ENCODE data around the gene PARP8. TPM values are rescaled to one million over a fixed set of nuclear protein-coding genes. Genes with fewer than 3 reads are reported as not detected.

The PARP8 gene
- total RNA-seq, 1 donor from 2014 or later, result 48.4 TPM

DNA sequence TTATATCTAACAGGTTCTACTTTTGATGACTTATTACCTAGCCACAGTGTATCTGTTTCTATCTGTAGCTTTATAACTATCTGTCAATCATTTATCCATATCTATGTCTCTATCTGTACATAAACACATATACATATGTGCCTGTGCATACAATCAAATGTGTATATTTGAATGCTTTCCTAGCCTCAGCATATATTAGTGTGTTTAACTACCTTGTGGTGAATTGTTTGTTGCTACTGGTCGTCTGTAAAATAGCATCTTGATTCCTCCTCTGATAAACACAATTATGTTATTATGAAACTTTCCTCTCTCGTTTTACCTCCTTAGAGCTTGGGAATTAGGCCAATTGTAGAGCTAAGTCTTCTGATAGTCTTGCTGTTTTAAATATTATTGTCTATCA, 44.4 kb downstream of the PARP8 start:
- Histone ChIP-seq H3K4me1 (peaks cover 26% of the 10 kb centered on the region), H3K9me3 (no peaks in the 10 kb centered on the region), H3K27ac (no peak overlapping the region), H3K27me3 (no peaks in the 10 kb centered on the region), H3K4me3 (no peak overlapping the region), H3K36me3 (no peaks in the 10 kb centered on the region)
- DNase-seq (ENCODE audit: extremely low spot score in 2 of 2), result no peak
- intact Hi-C loops (cut with DNase I), result no loop called here
- TF ChIP-seq POLR2AphosphoS5 (IDR thresholded peaks at IDR 0.05; ENCODE audit: insufficient read depth in 1 of 2, low read depth in 1 of 2), result no peak
- no peak for TF ChIP-seq POLR2A (IDR thresholded peaks at IDR 0.05)
- TF ChIP-seq, protein P1, sequence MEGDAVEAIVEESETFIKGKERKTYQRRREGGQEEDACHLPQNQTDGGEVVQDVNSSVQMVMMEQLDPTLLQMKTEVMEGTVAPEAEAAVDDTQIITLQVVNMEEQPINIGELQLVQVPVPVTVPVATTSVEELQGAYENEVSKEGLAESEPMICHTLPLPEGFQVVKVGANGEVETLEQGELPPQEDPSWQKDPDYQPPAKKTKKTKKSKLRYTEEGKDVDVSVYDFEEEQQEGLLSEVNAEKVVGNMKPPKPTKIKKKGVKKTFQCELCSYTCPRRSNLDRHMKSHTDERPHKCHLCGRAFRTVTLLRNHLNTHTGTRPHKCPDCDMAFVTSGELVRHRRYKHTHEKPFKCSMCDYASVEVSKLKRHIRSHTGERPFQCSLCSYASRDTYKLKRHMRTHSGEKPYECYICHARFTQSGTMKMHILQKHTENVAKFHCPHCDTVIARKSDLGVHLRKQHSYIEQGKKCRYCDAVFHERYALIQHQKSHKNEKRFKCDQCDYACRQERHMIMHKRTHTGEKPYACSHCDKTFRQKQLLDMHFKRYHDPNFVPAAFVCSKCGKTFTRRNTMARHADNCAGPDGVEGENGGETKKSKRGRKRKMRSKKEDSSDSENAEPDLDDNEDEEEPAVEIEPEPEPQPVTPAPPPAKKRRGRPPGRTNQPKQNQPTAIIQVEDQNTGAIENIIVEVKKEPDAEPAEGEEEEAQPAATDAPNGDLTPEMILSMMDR (IDR thresholded peaks at IDR 0.05), result no peak

DNA sequence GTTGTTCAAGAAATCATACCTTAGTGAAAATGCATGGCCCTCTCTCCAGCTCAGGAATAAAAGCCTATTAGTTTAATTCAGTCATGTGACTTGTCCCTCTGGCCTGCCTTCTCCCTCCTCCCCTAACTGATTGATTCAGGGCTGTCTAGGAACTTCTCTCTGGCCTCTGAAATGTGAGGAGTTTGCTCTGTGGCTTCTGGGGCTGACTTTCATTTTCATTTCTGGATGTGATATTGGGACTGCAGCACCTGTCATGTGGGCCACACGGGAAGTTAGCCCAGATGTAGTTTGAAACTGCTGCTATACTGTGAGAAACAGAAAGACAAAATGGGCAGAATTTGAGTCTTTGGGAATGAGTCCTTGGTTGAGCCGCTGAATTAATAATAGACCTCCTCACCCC, 44.8 kb downstream of the PARP8 start:
- H3K4me3 ChIP-seq, result no peak overlapping the region
- DNase-seq (ENCODE audit: extremely low spot score in 2 of 2), result no peak

DNA sequence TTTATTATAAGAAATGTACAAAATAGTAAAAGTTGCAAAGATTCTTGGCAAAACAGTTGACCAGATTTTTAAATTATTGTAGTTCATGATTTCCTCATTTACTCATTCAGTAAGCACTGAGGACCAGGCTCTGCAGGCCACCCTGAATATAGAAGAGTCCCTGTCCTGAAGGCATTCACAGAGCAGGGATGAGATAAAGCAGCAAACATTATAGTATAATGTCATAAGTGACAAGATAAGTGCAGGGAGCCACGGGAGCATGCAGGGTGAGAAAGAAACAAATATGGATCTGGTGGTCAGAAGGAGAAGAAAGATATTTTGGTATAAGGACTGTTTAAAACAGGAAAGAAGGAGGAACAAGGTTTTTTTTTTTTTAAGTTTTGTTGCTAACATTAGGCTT, 46.0 kb downstream of the PARP8 start:
- no peaks in the 10 kb centered on the region for H3K9me3 ChIP-seq
- no peak overlapping the region for H3K4me3 ChIP-seq
- DNase-seq (ENCODE audit: extremely low spot score in 2 of 2), result no peak
- intact Hi-C loops (cut with DNase I), result no loop called here
- H3K27ac ChIP-seq, result no peak overlapping the region
- TF ChIP-seq POLR2AphosphoS5 (IDR thresholded peaks at IDR 0.05; ENCODE audit: insufficient read depth in 1 of 2, low read depth in 1 of 2) (no peak), POLR2A (IDR thresholded peaks at IDR 0.05) (no peak)
- TF ChIP-seq, protein P1 (IDR thresholded peaks at IDR 0.05), result no peak
- H3K4me1 ChIP-seq, result peaks cover 26% of the 10 kb centered on the region
- no peaks in the 10 kb centered on the region for H3K36me3 ChIP-seq
- H3K27me3 ChIP-seq, result no peaks in the 10 kb centered on the region

More for the DNA sequence above, 44.8 kb downstream of the PARP8 start:
- no peaks in the 10 kb centered on the region for H3K27me3 ChIP-seq
- TF ChIP-seq POLR2AphosphoS5 (IDR thresholded peaks at IDR 0.05; ENCODE audit: insufficient read depth in 1 of 2, low read depth in 1 of 2), result no peak
- no peak for TF ChIP-seq POLR2A (IDR thresholded peaks at IDR 0.05)
- TF ChIP-seq, protein P1 (IDR thresholded peaks at IDR 0.05), result no peak
- H3K27ac ChIP-seq, result no peak overlapping the region
- peaks cover 26% of the 10 kb centered on the region for H3K4me1 ChIP-seq
- no peaks in the 10 kb centered on the region for H3K36me3 ChIP-seq
- intact Hi-C loops (cut with DNase I), result no loop called here
- H3K9me3 ChIP-seq, result no peaks in the 10 kb centered on the region

DNA sequence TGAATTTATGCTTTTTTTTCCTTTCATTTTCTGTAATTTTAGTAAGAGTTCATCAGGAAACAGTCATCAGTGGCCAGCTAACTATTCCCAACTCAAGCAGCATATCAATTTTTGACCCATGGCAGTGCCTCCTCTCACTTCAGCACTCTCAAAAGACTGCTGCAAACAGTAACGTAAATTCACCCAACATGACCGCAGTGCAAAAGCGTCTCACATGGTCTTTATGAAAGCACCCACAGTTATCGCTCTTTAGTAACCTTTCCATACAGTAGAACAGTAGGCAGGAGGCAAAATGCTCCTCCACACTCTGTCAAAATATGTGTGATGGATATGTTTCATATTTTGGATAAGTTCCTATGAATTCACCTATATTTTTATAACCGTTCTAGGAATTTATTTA, 48.6 kb downstream of the PARP8 start:
- DNase-seq (ENCODE audit: extremely low spot score in 2 of 2), result no peak
- Histone ChIP-seq H3K27me3 (no peaks in the 10 kb centered on the region), H3K27ac (no peak overlapping the region), H3K4me1 (peaks cover 34% of the 10 kb centered on the region), H3K9me3 (no peaks in the 10 kb centered on the region), H3K36me3 (no peaks in the 10 kb centered on the region), H3K4me3 (no peak overlapping the region)
- TF ChIP-seq POLR2A (IDR thresholded peaks at IDR 0.05) (no peak), POLR2AphosphoS5 (IDR thresholded peaks at IDR 0.05; ENCODE audit: insufficient read depth in 1 of 2, low read depth in 1 of 2) (no peak)
- TF ChIP-seq, protein P1 (IDR thresholded peaks at IDR 0.05), result no peak
- intact Hi-C loops (cut with DNase I), result no loop called here

DNA sequence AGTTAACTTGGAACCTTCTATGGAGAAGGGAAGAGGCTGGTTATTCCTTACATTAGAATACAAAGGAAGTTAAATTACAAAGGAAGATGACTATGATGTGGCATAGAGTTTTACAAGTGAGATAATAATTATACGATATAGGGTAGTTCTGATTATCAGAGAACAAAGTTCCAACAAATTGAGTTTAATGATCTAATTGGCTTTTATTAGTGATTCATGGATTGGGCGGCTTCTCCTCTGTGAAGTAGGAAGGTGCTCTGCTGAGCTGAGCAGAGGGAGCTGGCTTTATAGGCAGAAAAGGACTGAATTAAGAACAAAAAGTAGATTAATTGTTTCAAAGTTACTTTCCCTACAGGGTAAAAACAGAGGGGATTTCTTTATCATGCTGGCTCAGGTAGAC, 49.7 kb downstream of the PARP8 start:
- intact Hi-C loops (cut with DNase I), result no loop called here
- TF ChIP-seq POLR2AphosphoS5 (IDR thresholded peaks at IDR 0.05; ENCODE audit: insufficient read depth in 1 of 2, low read depth in 1 of 2), result no peak
- TF ChIP-seq, protein P1 (IDR thresholded peaks at IDR 0.05), result no peak
- no peak for TF ChIP-seq POLR2A (IDR thresholded peaks at IDR 0.05)
- no peaks in the 10 kb centered on the region for H3K27me3 ChIP-seq
- DNase-seq (ENCODE audit: extremely low spot score in 2 of 2), result no peak
- H3K4me3 ChIP-seq, result no peak overlapping the region
- no peak overlapping the region for H3K27ac ChIP-seq
- no peaks in the 10 kb centered on the region for H3K36me3 ChIP-seq
- peaks cover 37% of the 10 kb centered on the region for H3K4me1 ChIP-seq
- no peaks in the 10 kb centered on the region for H3K9me3 ChIP-seq
